Osteocyte (in vitro differentiated cells): ENCODE results near the gene GYPA. TPM values are rescaled to one million over a fixed set of nuclear protein-coding genes. Genes with fewer than 3 reads are reported as not detected.
"Not testable (repeated sequence)": the region's sequence is repeated elsewhere in the genome, so short reads cannot be mapped to it uniquely, and the experiment has no call there.

Source experiments
- DNase-seq: peaks from one replicate; pipeline ENCODE4 v3.0.0; 2021; ENCODE audit warnings: mixed read lengths; ENCODE audit not compliant: unreplicated experiment; ENCODE audit errors: extremely low spot score
- H3K27ac Mint-ChIP-seq: one replicate; pipeline ENCODE4 v1.8.0; 2021; ENCODE audit warnings: mild to moderate bottlenecking, mixed read lengths; ENCODE audit not compliant: unreplicated experiment
- H3K27me3 Mint-ChIP-seq: one replicate; pipeline ENCODE4 v1.8.0; 2021; ENCODE audit warnings: mixed read lengths; ENCODE audit not compliant: unreplicated experiment
- H3K36me3 Mint-ChIP-seq: one replicate; pipeline ENCODE4 v1.8.0; 2021; ENCODE audit warnings: mixed read lengths; ENCODE audit not compliant: unreplicated experiment
- H3K4me1 Mint-ChIP-seq: one replicate; pipeline ENCODE4 v1.8.0; 2021; ENCODE audit warnings: mixed read lengths; ENCODE audit not compliant: unreplicated experiment
- H3K4me3 Mint-ChIP-seq: one replicate; pipeline ENCODE4 v1.8.0; 2021; ENCODE audit warnings: mild to moderate bottlenecking, moderate library complexity, mixed read lengths; ENCODE audit not compliant: unreplicated experiment
- H3K9me3 Mint-ChIP-seq: one replicate; pipeline ENCODE4 v1.8.0; 2021; ENCODE audit warnings: mixed read lengths; ENCODE audit not compliant: unreplicated experiment
- CTCF ChIP-seq: fragments of 200-600 bp; sonication (generic); IDR thresholded peaks from 2 replicates; pipeline ENCODE4 v1.5.0; 2021; ENCODE audit warnings: antibody characterized with exemption, mild to moderate bottlenecking, moderate library complexity
- long read RNA-seq: library from polyadenylated mRNA; unstranded; transcript quantifications from one replicate; pipeline ENCODE4 v2.0.0, GENCODE V29; 2021
- total RNA-seq: library from RNA; stranded (reverse); gene quantifications from 2 replicates; pipeline ENCODE4 v1.2.1, GENCODE V29; 2021

Gene GYPA
- total RNA-seq, result not detected in 2 replicates
- long read RNA-seq, result 0 reads

DNA sequence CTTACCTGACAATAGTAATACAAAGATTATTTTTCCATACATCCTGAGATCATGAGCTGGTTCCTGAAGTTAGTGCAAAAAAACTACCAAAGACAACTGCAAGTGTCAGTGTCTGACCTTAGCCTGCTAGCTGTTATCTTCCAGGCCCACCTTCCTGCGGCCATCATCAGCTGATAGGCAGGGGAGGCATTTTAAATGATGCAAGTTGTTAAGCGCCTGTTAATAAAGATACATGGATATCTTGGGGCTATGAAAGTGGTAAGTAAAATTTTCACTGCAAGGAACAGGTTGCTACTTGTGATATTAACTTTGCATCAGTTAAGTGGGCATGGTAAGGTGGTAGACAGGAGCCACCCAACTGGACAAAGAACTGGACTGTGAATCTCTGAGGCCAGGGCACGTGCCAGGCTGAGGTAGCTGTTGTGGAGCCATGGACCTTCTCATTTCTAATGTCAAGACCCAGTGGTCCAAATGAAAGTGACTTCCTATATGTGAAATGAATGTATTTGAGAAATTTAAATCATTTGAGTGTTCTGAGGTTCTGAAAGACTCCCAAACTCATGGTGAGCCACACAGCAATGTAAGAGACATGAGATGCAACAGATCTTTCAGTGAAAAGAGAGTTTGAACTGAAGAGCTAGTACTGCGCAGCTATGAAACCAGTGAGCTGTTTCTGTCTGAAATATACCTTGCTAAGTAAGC lies at the start of gene GYPA:
Gene GYPA (minus strand): TSS at position 125 of the 702 bp plus-strand sequence. CDS start 83 bp downstream, at position 42.
- H3K4me3 Mint-ChIP-seq, H3K27ac Mint-ChIP-seq, DNase-seq, H3K9me3 Mint-ChIP-seq, H3K4me1 Mint-ChIP-seq, H3K36me3 Mint-ChIP-seq: not testable (repeated sequence)
- H3K27me3 Mint-ChIP-seq, result peaks cover 32% of the 10 kb centered on the region

- Mint-ChIP-seq H3K4me3 (no peak overlapping the region), H3K4me1 (no peaks in the 10 kb centered on the region), H3K9me3 (no peaks in the 10 kb centered on the region), H3K27me3 (peaks cover 33% of the 10 kb centered on the region), H3K36me3 (no peaks in the 10 kb centered on the region), H3K27ac (no peak overlapping the region)
- DNase-seq, result no peak
- no peak for TF ChIP-seq CTCF
Observed at GRCh38 chr4:144190009-144190408, 49.5 kb upstream of the GYPA start.

- H3K36me3 Mint-ChIP-seq, result no peaks in the 10 kb centered on the region
- H3K4me3 Mint-ChIP-seq, result no peak overlapping the region
- no peak overlapping the region for H3K27ac Mint-ChIP-seq
- H3K4me1 Mint-ChIP-seq, result no peaks in the 10 kb centered on the region
- H3K9me3 Mint-ChIP-seq, result no peaks in the 10 kb centered on the region
- no peak for TF ChIP-seq CTCF
- H3K27me3 Mint-ChIP-seq, result peaks cover 33% of the 10 kb centered on the region
- no peak for DNase-seq
Observed at GRCh38 chr4:144189121-144189520, 48.6 kb upstream of the GYPA start.

- Mint-ChIP-seq H3K27me3 (peaks cover 15% of the 10 kb centered on the region), H3K27ac (no peak overlapping the region), H3K4me3 (no peak overlapping the region), H3K36me3 (no peaks in the 10 kb centered on the region), H3K9me3 (no peaks in the 10 kb centered on the region), H3K4me1 (no peaks in the 10 kb centered on the region)
- TF ChIP-seq CTCF, result no peak
- no peak for DNase-seq
Observed at GRCh38 chr4:144185086-144185485, 44.6 kb upstream of the GYPA start.

GRCh38 chr4:144183165-144183564 lies 42.6 kb upstream of the GYPA start:
- H3K36me3 Mint-ChIP-seq, result no peaks in the 10 kb centered on the region
- H3K4me1 Mint-ChIP-seq, result peaks cover 8% of the 10 kb centered on the region
- H3K9me3 Mint-ChIP-seq, result no peaks in the 10 kb centered on the region
- H3K4me3 Mint-ChIP-seq, result no peak overlapping the region
- no peak for TF ChIP-seq CTCF
- DNase-seq, result no peak
- no peak overlapping the region for H3K27ac Mint-ChIP-seq
- no peaks in the 10 kb centered on the region for H3K27me3 Mint-ChIP-seq
